Trophoblast cell (in vitro differentiated cells and primary cell): ENCODE data around the gene SIRT4.

ENCODE experiments used
- DNase-seq, 2 donors: peaks; one replicate each; pipeline ENCODE4 v3.0.0-alpha.2; 2016
- H2AFZ ChIP-seq: 2 replicates; pipeline ENCODE4 v1.6.1; 2013; ENCODE audit warnings: low read length, moderate library complexity, mild to moderate bottlenecking; ENCODE audit not compliant: insufficient read depth, poor library complexity
- H2AK5ac ChIP-seq: 2 replicates; pipeline ENCODE4 v1.6.1; 2013; ENCODE audit warnings: mild to moderate bottlenecking, low read length
- H2BK120ac ChIP-seq: 2 replicates; pipeline ENCODE4 v1.6.1; 2013; ENCODE audit warnings: low read length, mild to moderate bottlenecking, moderate library complexity; ENCODE audit not compliant: insufficient read depth, poor library complexity
- H2BK12ac ChIP-seq: 2 replicates; pipeline ENCODE4 v1.6.1; 2013; ENCODE audit warnings: mild to moderate bottlenecking, low read length, moderate library complexity
- H2BK5ac ChIP-seq: 2 replicates; pipeline ENCODE4 v1.6.1; 2013; ENCODE audit warnings: low read length, low read depth, moderate library complexity, mild to moderate bottlenecking; ENCODE audit not compliant: poor library complexity
- H3K14ac ChIP-seq: 2 replicates; pipeline ENCODE4 v1.6.1; 2013; ENCODE audit warnings: mild to moderate bottlenecking, low read length
- H3K18ac ChIP-seq: 2 replicates; pipeline ENCODE4 v1.6.1; 2013; ENCODE audit warnings: mild to moderate bottlenecking, low read length
- H3K23ac ChIP-seq: 2 replicates; pipeline ENCODE4 v1.6.1; 2013; ENCODE audit warnings: low read length
- H3K27ac ChIP-seq: 2 replicates; pipeline ENCODE4 v1.5.1; 2013; ENCODE audit warnings: low read depth, mild to moderate bottlenecking, inconsistent platforms, low read length, moderate library complexity
- H3K27me3 ChIP-seq: 2 replicates; pipeline ENCODE4 v1.6.1; 2013; ENCODE audit warnings: inconsistent platforms, mild to moderate bottlenecking, low read length, moderate library complexity; ENCODE audit not compliant: insufficient read depth
- H3K36me3 ChIP-seq, 2 experiments: 1 replicate in 1 of 2; 2 replicates in 1 of 2; pipeline ENCODE4 v1.6.1; 2013; ENCODE audit warnings: low read length in 2 of 2, mild to moderate bottlenecking in 2 of 2, moderate library complexity in 1 of 2; ENCODE audit not compliant: insufficient read depth in 2 of 2, control insufficient read depth in 1 of 2
- H3K4ac ChIP-seq: 2 replicates; pipeline ENCODE4 v1.6.1; 2013; ENCODE audit warnings: low read depth, mild to moderate bottlenecking, low read length, moderate library complexity
- H3K4me1 ChIP-seq, 2 experiments: 1 replicate in 1 of 2; 2 replicates in 1 of 2; pipeline ENCODE4 v1.6.1; 2013; ENCODE audit warnings: low read length in 2 of 2, mild to moderate bottlenecking in 2 of 2, moderate library complexity in 1 of 2; ENCODE audit not compliant: insufficient read depth in 2 of 2, control insufficient read depth in 1 of 2
- H3K4me2 ChIP-seq: 2 replicates; pipeline ENCODE4 v1.6.1; 2013; ENCODE audit warnings: inconsistent platforms, mild to moderate bottlenecking, low read length, moderate library complexity
- H3K4me3 ChIP-seq: 2 replicates; pipeline ENCODE4 v1.5.1; 2013; ENCODE audit warnings: mild to moderate bottlenecking, low read depth, low read length, inconsistent platforms
- H3K79me1 ChIP-seq: one replicate; pipeline ENCODE4 v1.6.1; 2013; ENCODE audit warnings: low read length
- H3K79me2 ChIP-seq: 2 replicates; pipeline ENCODE4 v1.6.1; 2013; ENCODE audit warnings: low read length, mild to moderate bottlenecking; ENCODE audit not compliant: control insufficient read depth, insufficient read depth, poor library complexity
- H3K9ac ChIP-seq: 2 replicates; pipeline ENCODE4 v1.6.1; 2013; ENCODE audit warnings: mild to moderate bottlenecking, low read length
- H3K9me3 ChIP-seq: 2 replicates; pipeline ENCODE4 v1.6.1; 2013; ENCODE audit warnings: low read depth, mild to moderate bottlenecking, control low read depth, inconsistent platforms, low read length; ENCODE audit not compliant: insufficient read depth
- H4K12ac ChIP-seq: 2 replicates; pipeline ENCODE4 v1.6.1; 2013; ENCODE audit warnings: low read depth, mild to moderate bottlenecking, low read length, moderate library complexity
- H4K8ac ChIP-seq: 2 replicates; pipeline ENCODE4 v1.6.1; 2013; ENCODE audit warnings: low read depth, mild to moderate bottlenecking, low read length, moderate library complexity
- H4K91ac ChIP-seq: one replicate; pipeline ENCODE4 v1.6.1; 2013; ENCODE audit warnings: low read depth, mild to moderate bottlenecking, low read length, moderate library complexity
- WGBS: extraction: QIAGEN DNeasy Blood & Tissue Kit; methylation state at CpG from one replicate; pipeline ENCODE4 v1.1.7; 2013; ENCODE audit warnings: missing lambda C conversion rate; ENCODE audit not compliant: insufficient read length, insufficient coverage; ENCODE audit errors: extremely low coverage; 5-methylcytosine and 5-hydroxymethylcytosine counted together

Gene SIRT4

DNA sequence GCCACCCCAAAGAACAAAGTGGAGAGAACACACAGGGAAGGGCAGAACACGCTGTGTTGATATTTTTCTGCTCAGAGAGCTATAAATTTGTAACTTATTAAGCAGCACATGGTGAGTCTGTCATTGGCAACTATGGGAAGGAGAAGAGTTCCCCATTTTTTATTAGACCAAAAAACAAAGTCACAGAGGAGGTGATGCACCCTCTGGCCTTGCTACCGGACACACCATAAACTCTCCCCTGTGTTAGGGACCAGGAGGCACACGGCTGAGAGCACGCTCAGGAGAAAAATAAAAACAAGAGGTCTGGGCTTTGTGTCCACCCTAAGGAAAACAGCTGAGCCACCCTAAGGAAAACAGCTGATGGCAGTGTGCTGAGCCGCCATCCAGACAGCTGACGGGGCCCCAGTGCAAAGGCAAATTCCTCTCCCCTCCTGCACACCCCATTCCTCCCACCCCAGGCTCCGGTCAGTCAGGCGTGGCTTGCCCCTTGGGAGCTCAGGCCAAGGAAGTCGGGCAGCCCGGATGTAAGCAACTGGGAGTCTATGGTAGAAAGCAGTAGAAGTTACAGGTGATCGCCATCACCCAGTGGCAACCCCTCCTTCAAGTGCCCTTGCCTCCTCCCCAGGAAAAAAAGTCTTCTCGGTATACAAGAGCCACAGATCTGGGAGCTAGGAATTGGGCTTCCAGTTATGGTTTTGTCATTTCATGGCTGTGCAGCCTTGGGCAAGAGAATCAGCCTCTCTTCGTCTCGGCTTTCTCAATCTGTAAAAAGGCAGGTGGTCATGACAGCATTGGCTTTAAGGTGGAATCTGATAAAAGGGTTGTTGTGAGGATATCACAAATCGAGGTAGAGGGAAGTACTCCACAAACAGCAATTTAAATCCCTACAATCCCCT is 39.0 kb upstream of the SIRT4 start:
- H2AK5ac ChIP-seq, result no peak overlapping the region
- peak overlapping the region; percentile 50 for H3K23ac ChIP-seq
- no peak overlapping the region for H4K8ac ChIP-seq
- H3K79me2 ChIP-seq, result peaks cover 50% of the 10 kb centered on the region
- peaks cover 32 to 40% of the 10 kb centered on the region in 2 experiments for H3K4me1 ChIP-seq
- H2BK12ac ChIP-seq, result peak overlapping the region; percentile 7
- no peak overlapping the region for H2AFZ ChIP-seq
- no peak overlapping the region for H2BK5ac ChIP-seq
- H3K79me1 ChIP-seq, result peaks cover 26% of the 10 kb centered on the region
- no peak overlapping the region for H3K14ac ChIP-seq
- no peak overlapping the region for H4K12ac ChIP-seq
- no CpG with 5 or more reads among the region's 15 CpGs for WGBS
- H4K91ac ChIP-seq, result no peak overlapping the region
- H3K9ac ChIP-seq, result peak overlapping the region; percentile 43
- H3K9me3 ChIP-seq, result no peaks in the 10 kb centered on the region
- H3K18ac ChIP-seq, result no peak overlapping the region
- H3K27ac ChIP-seq, result no peak overlapping the region
- no peaks in the 10 kb centered on the region for H3K27me3 ChIP-seq
- H2BK120ac ChIP-seq, result peak overlapping the region; percentile 20
- H3K4ac ChIP-seq, result peak overlapping the region; percentile 51
- no peak overlapping the region for H3K4me3 ChIP-seq
- peaks cover 4 to 5% of the 10 kb centered on the region in 2 experiments for H3K36me3 ChIP-seq
- peak in 1 of 2 donors; percentile 53 for DNase-seq
- peak overlapping the region; percentile 92 for H3K4me2 ChIP-seq

GRCh38 chr12:120263748-120264085 is 38.4 kb upstream of the SIRT4 start:
- no peak overlapping the region for H2BK12ac ChIP-seq
- DNase-seq, result no peak
- WGBS, result no CpG with 5 or more reads among the region's 5 CpGs
- peaks cover 46% of the 10 kb centered on the region for H3K79me2 ChIP-seq
- no peak overlapping the region for H3K23ac ChIP-seq
- H3K27ac ChIP-seq, result peak overlapping the region; percentile 87
- H3K4ac ChIP-seq, result peak overlapping the region; percentile 78
- peaks cover 28 to 37% of the 10 kb centered on the region in 2 experiments for H3K4me1 ChIP-seq
- H2BK120ac ChIP-seq, result peak overlapping the region; percentile 1
- peaks cover 26% of the 10 kb centered on the region for H3K79me1 ChIP-seq
- peaks cover 4 to 5% of the 10 kb centered on the region in 2 experiments for H3K36me3 ChIP-seq
- peak overlapping the region; percentile 42 for H2BK5ac ChIP-seq
- peak overlapping the region; percentile 92 for H3K4me2 ChIP-seq
- H3K18ac ChIP-seq, result no peak overlapping the region
- no peak overlapping the region for H4K12ac ChIP-seq
- peak overlapping the region; percentile 41 for H4K91ac ChIP-seq
- peak overlapping the region; percentile 49 for H3K4me3 ChIP-seq
- peak overlapping the region; percentile 62 for H3K9ac ChIP-seq
- H2AK5ac ChIP-seq, result peak overlapping the region; percentile 49
- H3K14ac ChIP-seq, result peak overlapping the region; percentile 69
- H2AFZ ChIP-seq, result no peak overlapping the region
- H3K9me3 ChIP-seq, result no peaks in the 10 kb centered on the region
- H3K27me3 ChIP-seq, result no peaks in the 10 kb centered on the region
- peak overlapping the region; percentile 36 for H4K8ac ChIP-seq

- no peaks in the 10 kb centered on the region for H3K9me3 ChIP-seq
- H3K79me1 ChIP-seq, result peaks cover 26% of the 10 kb centered on the region
- H4K91ac ChIP-seq, result peak overlapping the region; percentile 96
- H2AFZ ChIP-seq, result no peak overlapping the region
- peak overlapping the region; percentile 98 for H2BK5ac ChIP-seq
- peaks cover 4 to 5% of the 10 kb centered on the region in 2 experiments for H3K36me3 ChIP-seq
- peak overlapping the region; percentile 87 for H3K27ac ChIP-seq
- no peak overlapping the region for H4K12ac ChIP-seq
- peak overlapping the region; percentile 48 for H2BK12ac ChIP-seq
- H2BK120ac ChIP-seq, result peak overlapping the region; percentile 99
- peak overlapping the region; percentile 78 for H3K4ac ChIP-seq
- H3K4me3 ChIP-seq, result peak overlapping the region; percentile 98
- H3K4me2 ChIP-seq, result peak overlapping the region; percentile 92
- no peaks in the 10 kb centered on the region for H3K27me3 ChIP-seq
- no peak overlapping the region for H3K23ac ChIP-seq
- H3K4me1 ChIP-seq, result peaks cover 28 to 37% of the 10 kb centered on the region in 2 experiments
- peak overlapping the region; percentile 99 for H3K18ac ChIP-seq
- H4K8ac ChIP-seq, result peak overlapping the region; percentile 75
- DNase-seq, result no peak
- H3K9ac ChIP-seq, result peak overlapping the region; percentile 99
- H3K14ac ChIP-seq, result peak overlapping the region; percentile 98
- peak overlapping the region; percentile 99 for H2AK5ac ChIP-seq
- H3K79me2 ChIP-seq, result peaks cover 46% of the 10 kb centered on the region
- WGBS, result no CpG with 5 or more reads among the region's 15 CpGs
These were observed 37.8 kb upstream of the SIRT4 start for GRCh38 chr12:120264086-120264903.

DNA sequence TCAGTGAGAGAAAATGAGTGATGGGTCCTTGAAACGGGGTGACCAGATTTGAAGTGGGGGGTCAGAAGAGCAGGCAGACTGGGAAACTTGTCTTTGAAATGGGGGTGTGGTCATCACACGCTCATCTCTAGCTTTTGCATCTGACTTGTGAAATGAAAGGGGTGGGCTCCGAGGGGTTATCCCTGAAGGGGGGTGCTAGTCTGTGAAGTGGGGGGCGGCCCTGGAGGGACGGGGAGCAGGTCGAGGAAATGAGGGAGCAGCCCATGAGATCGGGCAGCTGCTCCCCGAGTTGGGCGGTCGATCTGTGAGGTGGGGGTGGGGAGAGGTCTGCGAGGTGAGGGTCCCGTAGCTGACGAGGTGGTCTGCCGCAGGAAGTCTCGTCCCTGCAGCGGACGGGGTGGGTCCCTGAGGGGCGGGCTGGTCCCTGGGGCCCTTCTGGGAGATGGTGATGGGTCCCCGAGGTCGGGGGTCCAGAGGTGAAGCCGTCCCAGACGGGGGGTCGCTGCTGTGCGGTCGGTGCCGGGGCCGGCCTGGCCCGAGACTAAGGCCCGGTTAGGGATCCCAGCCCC is 37.1 kb upstream of the SIRT4 start:
- H2AFZ ChIP-seq, result peak overlapping the region; percentile 81
- H2BK120ac ChIP-seq, result peak overlapping the region; percentile 99
- peak overlapping the region; percentile 89 for H2BK12ac ChIP-seq
- H3K4me1 ChIP-seq, result peaks cover 28 to 32% of the 10 kb centered on the region in 2 experiments
- H2BK5ac ChIP-seq, result peak overlapping the region; percentile 98
- no peak for DNase-seq
- H2AK5ac ChIP-seq, result peak overlapping the region; percentile 99
- H3K4me3 ChIP-seq, result peak overlapping the region; percentile 98
- WGBS, result no CpG with 5 or more reads among the region's 29 CpGs
- peak overlapping the region; percentile 99 for H3K18ac ChIP-seq
- peak overlapping the region; percentile 98 for H3K14ac ChIP-seq
- H3K36me3 ChIP-seq, result peaks cover 0 to 2% of the 10 kb centered on the region in 2 experiments
- peak overlapping the region; percentile 78 for H3K4ac ChIP-seq
- peak overlapping the region; percentile 91 for H4K8ac ChIP-seq
- H3K27ac ChIP-seq, result peak overlapping the region; percentile 87
- no peaks in the 10 kb centered on the region for H3K9me3 ChIP-seq
- peaks cover 40% of the 10 kb centered on the region for H3K79me2 ChIP-seq
- peak overlapping the region; percentile 92 for H3K4me2 ChIP-seq
- no peak overlapping the region for H3K23ac ChIP-seq
- peak overlapping the region; percentile 96 for H4K91ac ChIP-seq
- peak overlapping the region; percentile 99 for H3K9ac ChIP-seq
- H3K27me3 ChIP-seq, result no peaks in the 10 kb centered on the region
- peak overlapping the region; percentile 80 for H4K12ac ChIP-seq
- peaks cover 24% of the 10 kb centered on the region for H3K79me1 ChIP-seq
